ENCODE measurements around the gene AMY2A.
"Not testable (repeated sequence)": the region's sequence is repeated elsewhere in the genome, so short reads cannot be mapped to it uniquely, and the experiment has no call there.

- not testable (repeated sequence) for TF ChIP-seq ZSCAN23, ZNF747 (tag by site-specific recombination; IDR thresholded peaks at IDR 0.05)
These were observed 10.2 kb downstream of the AMY2A start for GRCh38 chr1:103627436-103627835.

All from HEK293 (cell line).